Measurements from ENCODE around the gene CRELD1.

Gene CRELD1

GRCh38 chr3:9942164-9942563, 8.5 kb downstream of the CRELD1 start:
- Histone ChIP-seq H3K4me2 (ENCODE audit: low read length) (no peak overlapping the region), H3K36me3 (ENCODE audit: insufficient read depth, low read length) (peaks cover 22% of the 10 kb centered on the region), H3K9me2 (ENCODE audit: low read depth, low read length) (no peaks in the 10 kb centered on the region), H4K20me1 (ENCODE audit: insufficient read depth, low read length) (no peaks in the 10 kb centered on the region), H3K27me3 (ENCODE audit: insufficient read depth, low read length) (no peaks in the 10 kb centered on the region), H2AFZ (ENCODE audit: low read length) (no peak overlapping the region), H3K9me3 (ENCODE audit: low read length) (no peaks in the 10 kb centered on the region), H3K9ac (ENCODE audit: low read length) (no peak overlapping the region), H3K4me1 (ENCODE audit: insufficient read depth, low read length, severe bottlenecking) (peaks cover 4% of the 10 kb centered on the region), H3K27ac (ENCODE audit: low read depth, low read length, poor library complexity, severe bottlenecking) (no peak overlapping the region), H3K4me3 (ENCODE audit: low read depth, low read length, poor library complexity, severe bottlenecking) (no peak overlapping the region), H3K79me2 (ENCODE audit: insufficient read depth, low read length) (no peaks in the 10 kb centered on the region), H3F3A (ENCODE audit: insufficient read depth, low read length) (no peaks in the 10 kb centered on the region)
- no peak for TF ChIP-seq EZH2 (IDR thresholded peaks at IDR 0.05; ENCODE audit: borderline replicate concordance, low read length)
- no peak for TF ChIP-seq CTCF (IDR thresholded peaks at IDR 0.05; ENCODE audit: low read length)

- H3K79me2 ChIP-seq (ENCODE audit: insufficient read depth, low read length) = no peaks in the 10 kb centered on the region
- H2AFZ ChIP-seq (ENCODE audit: low read length) = no peak overlapping the region
- no peaks in the 10 kb centered on the region for H3F3A ChIP-seq (ENCODE audit: insufficient read depth, low read length)
- TF ChIP-seq CTCF (IDR thresholded peaks at IDR 0.05; ENCODE audit: low read length) (no peak), EZH2 (IDR thresholded peaks at IDR 0.05; ENCODE audit: borderline replicate concordance, low read length) (no peak)
- H3K9ac ChIP-seq (ENCODE audit: low read length) = no peak overlapping the region
- H3K36me3 ChIP-seq (ENCODE audit: insufficient read depth, low read length) = peaks cover 14% of the 10 kb centered on the region
- no peak overlapping the region for H3K27ac ChIP-seq (ENCODE audit: low read depth, low read length, poor library complexity, severe bottlenecking)
- H3K4me2 ChIP-seq (ENCODE audit: low read length) = no peak overlapping the region
- no peaks in the 10 kb centered on the region for H3K27me3 ChIP-seq (ENCODE audit: insufficient read depth, low read length)
- no peaks in the 10 kb centered on the region for H3K9me3 ChIP-seq (ENCODE audit: low read length)
- no peak overlapping the region for H3K4me3 ChIP-seq (ENCODE audit: low read depth, low read length, poor library complexity, severe bottlenecking)
- no peaks in the 10 kb centered on the region for H3K9me2 ChIP-seq (ENCODE audit: low read depth, low read length)
- peaks cover 4% of the 10 kb centered on the region for H3K4me1 ChIP-seq (ENCODE audit: insufficient read depth, low read length, severe bottlenecking)
- no peaks in the 10 kb centered on the region for H4K20me1 ChIP-seq (ENCODE audit: insufficient read depth, low read length)
Measured at GRCh38 chr3:9942934-9943690, 9.5 kb downstream of the CRELD1 start.

- Histone ChIP-seq H3K9me2 (ENCODE audit: low read depth, low read length) (no peaks in the 10 kb centered on the region), H3K9ac (ENCODE audit: low read length) (no peak overlapping the region), H3K4me2 (ENCODE audit: low read length) (no peak overlapping the region), H3K27me3 (ENCODE audit: insufficient read depth, low read length) (no peaks in the 10 kb centered on the region), H3K9me3 (ENCODE audit: low read length) (no peaks in the 10 kb centered on the region), H3K4me1 (ENCODE audit: insufficient read depth, low read length, severe bottlenecking) (peaks cover 4% of the 10 kb centered on the region), H3F3A (ENCODE audit: insufficient read depth, low read length) (no peaks in the 10 kb centered on the region), H3K79me2 (ENCODE audit: insufficient read depth, low read length) (no peaks in the 10 kb centered on the region), H2AFZ (ENCODE audit: low read length) (no peak overlapping the region), H4K20me1 (ENCODE audit: insufficient read depth, low read length) (no peaks in the 10 kb centered on the region), H3K4me3 (ENCODE audit: low read depth, low read length, poor library complexity, severe bottlenecking) (no peak overlapping the region), H3K27ac (ENCODE audit: low read depth, low read length, poor library complexity, severe bottlenecking) (no peak overlapping the region), H3K36me3 (ENCODE audit: insufficient read depth, low read length) (peaks cover 12% of the 10 kb centered on the region)
- no peak for TF ChIP-seq CTCF (IDR thresholded peaks at IDR 0.05; ENCODE audit: low read length)
- TF ChIP-seq EZH2 (IDR thresholded peaks at IDR 0.05; ENCODE audit: borderline replicate concordance, low read length) = no peak
Measured at GRCh38 chr3:9944271-9944670, 10.6 kb downstream of the CRELD1 start.
